Subcutaneous adipose tissue (tissue), 4 donors: ENCODE data around the gene SLC35F3. TPM values are rescaled to one million over a fixed set of nuclear protein-coding genes. Genes with fewer than 3 reads are reported as not detected.

Experiments
- total RNA-seq, 4 donors: library from RNA; depleted of rRNA; stranded (reverse); fragments of >200 nt; gene quantifications; one replicate each; pipeline ENCODE4 v1.1.0, GENCODE V29; 2016
- TF ChIP-seq, protein P1 (sequence below): fragments of 450-650 bp; IDR thresholded peaks from one replicate; pipeline ENCODE4 v1.5.1; 2016; ENCODE audit warnings: low read depth, mild to moderate bottlenecking, control low read depth, antibody characterized with exemption, moderate library complexity

The SLC35F3 gene
- total RNA-seq: under 1 TPM in 1 of 4 donors, not detected in 3; 0.44 TPM

DNA sequence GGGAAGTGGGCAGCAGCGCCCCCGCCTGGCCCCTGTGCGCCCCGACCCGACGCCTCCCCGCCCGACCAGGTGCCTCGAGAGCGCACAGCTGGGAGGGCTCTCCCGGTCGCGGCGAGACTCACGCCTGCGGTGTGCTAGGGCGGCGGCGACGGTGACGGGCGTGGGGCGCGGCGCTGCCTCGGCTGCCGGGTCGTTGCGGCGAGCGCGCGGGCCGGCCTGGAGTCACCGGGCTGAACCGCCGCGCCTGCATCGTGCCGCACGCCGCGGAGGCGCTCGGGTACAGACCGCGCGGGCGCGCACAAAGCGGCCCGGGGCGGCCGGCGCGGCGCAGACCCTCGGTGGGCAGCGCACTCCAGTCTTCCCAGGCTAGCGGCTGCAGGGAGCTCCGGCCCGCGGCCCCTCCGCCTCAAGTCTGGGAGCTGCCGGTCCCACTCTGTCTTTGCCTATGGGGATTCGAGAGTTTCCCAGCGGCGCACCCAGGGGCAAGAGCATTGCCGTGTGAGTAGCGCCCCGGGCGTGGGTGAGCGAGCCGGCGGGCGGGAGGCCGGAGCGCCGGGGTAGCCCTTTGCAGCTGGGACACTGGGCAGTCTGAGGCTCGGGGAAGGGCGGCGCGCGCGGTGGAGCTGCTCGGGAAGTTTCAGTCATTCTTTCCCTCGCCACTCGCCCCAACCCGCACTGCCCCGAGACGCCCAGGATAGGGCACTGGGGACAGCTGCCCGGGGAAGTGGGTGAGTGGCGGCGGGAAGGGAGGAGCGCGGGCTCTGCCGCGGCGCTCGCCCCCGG lies at the start of gene SLC35F3:
TSS of gene SLC35F3 (plus strand) at position 44 of the 783 bp plus-strand sequence.
- TF ChIP-seq, protein P1, sequence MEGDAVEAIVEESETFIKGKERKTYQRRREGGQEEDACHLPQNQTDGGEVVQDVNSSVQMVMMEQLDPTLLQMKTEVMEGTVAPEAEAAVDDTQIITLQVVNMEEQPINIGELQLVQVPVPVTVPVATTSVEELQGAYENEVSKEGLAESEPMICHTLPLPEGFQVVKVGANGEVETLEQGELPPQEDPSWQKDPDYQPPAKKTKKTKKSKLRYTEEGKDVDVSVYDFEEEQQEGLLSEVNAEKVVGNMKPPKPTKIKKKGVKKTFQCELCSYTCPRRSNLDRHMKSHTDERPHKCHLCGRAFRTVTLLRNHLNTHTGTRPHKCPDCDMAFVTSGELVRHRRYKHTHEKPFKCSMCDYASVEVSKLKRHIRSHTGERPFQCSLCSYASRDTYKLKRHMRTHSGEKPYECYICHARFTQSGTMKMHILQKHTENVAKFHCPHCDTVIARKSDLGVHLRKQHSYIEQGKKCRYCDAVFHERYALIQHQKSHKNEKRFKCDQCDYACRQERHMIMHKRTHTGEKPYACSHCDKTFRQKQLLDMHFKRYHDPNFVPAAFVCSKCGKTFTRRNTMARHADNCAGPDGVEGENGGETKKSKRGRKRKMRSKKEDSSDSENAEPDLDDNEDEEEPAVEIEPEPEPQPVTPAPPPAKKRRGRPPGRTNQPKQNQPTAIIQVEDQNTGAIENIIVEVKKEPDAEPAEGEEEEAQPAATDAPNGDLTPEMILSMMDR: no peak

- TF ChIP-seq, protein P1: no peak
These were observed 45.0 kb upstream of the SLC35F3 start for GRCh38 chr1:233859446-233859845.

GRCh38 chr1:233863901-233864545 lies 40.5 kb upstream of the SLC35F3 start:
- TF ChIP-seq, protein P1: no peak

GRCh38 chr1:233864578-233864977 lies 39.9 kb upstream of the SLC35F3 start:
- TF ChIP-seq, protein P1: no peak

GRCh38 chr1:233865216-233865615 lies 39.3 kb upstream of the SLC35F3 start:
- TF ChIP-seq, protein P1: no peak

GRCh38 chr1:233865902-233866301 lies 38.6 kb upstream of the SLC35F3 start:
- TF ChIP-seq, protein P1: no peak

GRCh38 chr1:233867028-233867427 lies 37.4 kb upstream of the SLC35F3 start:
- TF ChIP-seq, protein P1: no peak
